DOHH2 (cell line): ENCODE measurements around the gene DDHD1.

Source experiments
- H3F3A ChIP-seq: fragments of 200-600 bp; sonication (generic), shearing (Covaris generic); 2 replicates; pipeline ENCODE4 v1.6.0; 2016; ENCODE audit warnings: antibody characterized with exemption, mild to moderate bottlenecking; ENCODE audit not compliant: control insufficient read depth, insufficient read depth
- H3K27ac ChIP-seq: fragments of 200-600 bp; sonication (generic); 2 replicates; pipeline ENCODE4 v1.5.1; 2014; ENCODE audit warnings: low read depth, mild to moderate bottlenecking, low read length, moderate library complexity
- H3K27me3 ChIP-seq: fragments of 200-600 bp; sonication (generic); 2 replicates; pipeline ENCODE4 v1.6.1; 2014; ENCODE audit warnings: mild to moderate bottlenecking, low read length, mixed read lengths; ENCODE audit not compliant: control insufficient read depth
- H3K36me3 ChIP-seq: fragments of 200-600 bp; sonication (generic); 2 replicates; pipeline ENCODE4 v1.6.1; 2014; ENCODE audit warnings: mild to moderate bottlenecking, low read length, moderate library complexity, mixed read lengths; ENCODE audit not compliant: control insufficient read depth
- H3K4me1 ChIP-seq: fragments of 200-600 bp; sonication (generic); 2 replicates; pipeline ENCODE4 v1.6.1; 2014; ENCODE audit warnings: mild to moderate bottlenecking, low read length, mixed read lengths; ENCODE audit not compliant: control insufficient read depth
- H3K4me2 ChIP-seq: fragments of 200-600 bp; sonication (generic); 2 replicates; pipeline ENCODE4 v1.6.0; 2014; ENCODE audit warnings: mild to moderate bottlenecking, low read length, moderate library complexity
- H3K4me3 ChIP-seq: fragments of 200-600 bp; sonication (generic); 2 replicates; pipeline ENCODE4 v1.5.1; 2014; ENCODE audit warnings: mild to moderate bottlenecking, low read length, mixed read lengths
- H3K79me2 ChIP-seq: fragments of 200-600 bp; sonication (generic); 2 replicates; pipeline ENCODE4 v1.6.1; 2014; ENCODE audit warnings: mild to moderate bottlenecking, low read length, mixed read lengths; ENCODE audit not compliant: control insufficient read depth
- H3K9me2 ChIP-seq: fragments of 200-600 bp; sonication (generic); replicated peaks from 2 replicates; pipeline ENCODE4 v1.6.1; 2014; ENCODE audit warnings: mild to moderate bottlenecking, low read length, mixed read lengths; ENCODE audit not compliant: control insufficient read depth
- H3K9me3 ChIP-seq: fragments of 200-600 bp; sonication (generic); 2 replicates; pipeline ENCODE4 v1.6.1; 2014; ENCODE audit warnings: antibody characterized with exemption, low read length, mixed read lengths; ENCODE audit not compliant: control insufficient read depth, insufficient read depth
- H4K20me1 ChIP-seq: fragments of 200-600 bp; sonication (generic); 2 replicates; pipeline ENCODE4 v1.6.0; 2014; ENCODE audit warnings: low read depth, mild to moderate bottlenecking, antibody characterized with exemption, low read length, moderate library complexity; ENCODE audit not compliant: control insufficient read depth, insufficient read depth
- CTCF ChIP-seq: fragments of 200-600 bp; sonication (generic); IDR thresholded peaks from one replicate; pipeline ENCODE4 v1.5.1; 2014; ENCODE audit warnings: antibody characterized with exemption, mild to moderate bottlenecking, low read depth, low read length; ENCODE audit not compliant: poor library complexity, severe bottlenecking
- EZH2phosphoT487 ChIP-seq: fragments of 200-600 bp; sonication (generic); IDR thresholded peaks from 2 replicates; pipeline ENCODE4 v1.6.1; 2017; ENCODE audit warnings: borderline replicate concordance, mild to moderate bottlenecking, antibody characterized with exemption, low read length, moderate library complexity, mixed read lengths

DDHD1 gene

GRCh38 chr14:53034688-53035230 lies 118.4 kb downstream of the DDHD1 start:
- no peaks in the 10 kb centered on the region for H3F3A ChIP-seq
- peaks cover 32% of the 10 kb centered on the region for H3K36me3 ChIP-seq
- TF ChIP-seq EZH2phosphoT487 (no peak), CTCF (no peak)
- H4K20me1 ChIP-seq = no peaks in the 10 kb centered on the region
- H3K9me2 ChIP-seq = no peaks in the 10 kb centered on the region
- no peaks in the 10 kb centered on the region for H3K79me2 ChIP-seq
- H3K4me2 ChIP-seq = no peak overlapping the region
- H3K4me3 ChIP-seq = no peak overlapping the region
- no peaks in the 10 kb centered on the region for H3K4me1 ChIP-seq
- no peak overlapping the region for H3K27ac ChIP-seq
- no peaks in the 10 kb centered on the region for H3K9me3 ChIP-seq
- H3K27me3 ChIP-seq = no peaks in the 10 kb centered on the region

- no peaks in the 10 kb centered on the region for H3F3A ChIP-seq
- TF ChIP-seq EZH2phosphoT487 (no peak), CTCF (no peak)
- H3K4me3 ChIP-seq = no peak overlapping the region
- no peak overlapping the region for H3K27ac ChIP-seq
- H3K4me2 ChIP-seq = no peak overlapping the region
- no peaks in the 10 kb centered on the region for H3K9me3 ChIP-seq
- no peaks in the 10 kb centered on the region for H3K79me2 ChIP-seq
- H3K27me3 ChIP-seq = no peaks in the 10 kb centered on the region
- H3K36me3 ChIP-seq = peaks cover 25% of the 10 kb centered on the region
- H4K20me1 ChIP-seq = no peaks in the 10 kb centered on the region
- H3K4me1 ChIP-seq = no peaks in the 10 kb centered on the region
- no peaks in the 10 kb centered on the region for H3K9me2 ChIP-seq
Measured at GRCh38 chr14:53034036-53034435, 119.1 kb downstream of the DDHD1 start.

- H3K27ac ChIP-seq = no peak overlapping the region
- no peaks in the 10 kb centered on the region for H3K9me2 ChIP-seq
- peaks cover 15% of the 10 kb centered on the region for H3K36me3 ChIP-seq
- no peaks in the 10 kb centered on the region for H3K27me3 ChIP-seq
- H3K4me1 ChIP-seq = no peaks in the 10 kb centered on the region
- no peak for TF ChIP-seq EZH2phosphoT487
- H3F3A ChIP-seq = no peaks in the 10 kb centered on the region
- H4K20me1 ChIP-seq = no peaks in the 10 kb centered on the region
- H3K9me3 ChIP-seq = no peaks in the 10 kb centered on the region
- H3K79me2 ChIP-seq = no peaks in the 10 kb centered on the region
- H3K4me2 ChIP-seq = no peak overlapping the region
- no peak overlapping the region for H3K4me3 ChIP-seq
Measured at GRCh38 chr14:53032838-53033390, 120.2 kb downstream of the DDHD1 start.

GRCh38 chr14:53032161-53032803 lies 120.8 kb downstream of the DDHD1 start:
- no peaks in the 10 kb centered on the region for H3K79me2 ChIP-seq
- H3K27me3 ChIP-seq = no peaks in the 10 kb centered on the region
- TF ChIP-seq EZH2phosphoT487 = no peak
- no peak for TF ChIP-seq CTCF
- no peak overlapping the region for H3K4me3 ChIP-seq
- no peaks in the 10 kb centered on the region for H3K9me3 ChIP-seq
- no peaks in the 10 kb centered on the region for H4K20me1 ChIP-seq
- H3K36me3 ChIP-seq = peaks cover 9% of the 10 kb centered on the region
- H3K9me2 ChIP-seq = no peaks in the 10 kb centered on the region
- H3K4me1 ChIP-seq = no peaks in the 10 kb centered on the region
- H3F3A ChIP-seq = no peaks in the 10 kb centered on the region
- no peak overlapping the region for H3K27ac ChIP-seq
- no peak overlapping the region for H3K4me2 ChIP-seq
